CD8-positive, alpha-beta memory T cell (primary cell): ENCODE results near the gene CXCL14. TPM values are rescaled to one million over a fixed set of nuclear protein-coding genes. Genes with fewer than 3 reads are reported as not detected.

ENCODE experiments used
- CTCF ChIA-PET: fragments of 350-600 bp; sonication (Branson Sonifier 250); formaldehyde crosslinking; loops from one replicate; lab custom pipeline; 2021; ENCODE audit warnings: antibody characterized with exemption; lab: Charles Lee
- POLR2A ChIA-PET: fragments of 350-600 bp; sonication (Branson Sonifier 250); formaldehyde crosslinking; loops from one replicate; lab custom pipeline; 2021; ENCODE audit warnings: antibody characterized with exemption; lab: Charles Lee
- DNase-seq, 5 donors: peaks; one replicate each; pipeline versions ENCODE4 v3.0.0 to v3.0.0-alpha.2; 2020 to 2022; ENCODE audit warnings: mixed read lengths in 1 of 5
- H3K27ac ChIP-seq: one replicate; pipeline ENCODE4 v1.7.0; 2013; ENCODE audit warnings: low read depth, mild to moderate bottlenecking, low read length, moderate library complexity
- H3K27me3 ChIP-seq: 2 replicates; pipeline ENCODE4 v1.7.0; 2013; ENCODE audit warnings: low read length, mild to moderate bottlenecking; ENCODE audit not compliant: insufficient read depth, poor library complexity, severe bottlenecking
- H3K36me3 ChIP-seq: 2 replicates; pipeline ENCODE4 v1.7.0; 2013; ENCODE audit warnings: mild to moderate bottlenecking, low read length, moderate library complexity; ENCODE audit not compliant: insufficient read depth
- H3K4me1 ChIP-seq: 2 replicates; pipeline ENCODE4 v1.7.0; 2013; ENCODE audit warnings: mild to moderate bottlenecking, low read length, moderate library complexity; ENCODE audit not compliant: insufficient read depth
- H3K4me3 ChIP-seq: 2 replicates; pipeline ENCODE4 v1.7.0; 2013; ENCODE audit warnings: mild to moderate bottlenecking, low read length
- H3K9me3 ChIP-seq: 2 replicates; pipeline ENCODE4 v1.7.0; 2013; ENCODE audit warnings: mild to moderate bottlenecking, low read length
- H3K27ac Mint-ChIP-seq, 8 donors: one replicate each; pipeline ENCODE4 v1.8.0; 2020 to 2021; ENCODE audit warnings: mixed read lengths in 8 of 8, mild to moderate bottlenecking in 6 of 8, inconsistent platforms in 3 of 8, moderate library complexity in 3 of 8
- H3K27me3 Mint-ChIP-seq, 2 donors: one replicate each; pipeline ENCODE4 v1.8.0; 2020 to 2021; ENCODE audit warnings: mixed read lengths in 2 of 2, mild to moderate bottlenecking in 1 of 2, moderate library complexity in 1 of 2
- H3K36me3 Mint-ChIP-seq, 3 donors: one replicate each; pipeline ENCODE4 v1.8.0; 2020 to 2021; ENCODE audit warnings: mixed read lengths in 3 of 3, inconsistent platforms in 1 of 3, mild to moderate bottlenecking in 1 of 3
- H3K4me1 Mint-ChIP-seq, 3 donors: one replicate each; pipeline ENCODE4 v1.8.0; 2020 to 2021; ENCODE audit warnings: mixed read lengths in 3 of 3, inconsistent platforms in 1 of 3, mild to moderate bottlenecking in 1 of 3
- H3K4me3 Mint-ChIP-seq, 7 donors: one replicate each; pipeline ENCODE4 v1.8.0; 2020 to 2021; ENCODE audit warnings: mixed read lengths in 7 of 7, mild to moderate bottlenecking in 6 of 7, moderate library complexity in 4 of 7, inconsistent platforms in 2 of 7
- H3K9me3 Mint-ChIP-seq, 5 donors: one replicate each; pipeline ENCODE4 v1.8.0; 2020 to 2022; ENCODE audit warnings: mixed read lengths in 5 of 5, mild to moderate bottlenecking in 3 of 5, moderate library complexity in 2 of 5, inconsistent platforms in 1 of 5
- polyA plus RNA-seq: library from polyadenylated mRNA; unstranded; fragments of 300-500 nt; fragmentation: Illumina TruSeq; gene quantifications from one replicate; pipeline ENCODE4 v1.2.3, GENCODE V29; 2021
- total RNA-seq, 2 experiments: library from RNA; stranded (reverse); gene quantifications; one replicate each; pipeline ENCODE4 v1.2.3, GENCODE V29; 2021

Gene CXCL14
- total and polyA plus RNA-seq, 3 experiments from 2014 or later = not detected

GRCh38 chr5:135553688-135554462 is 24.9 kb downstream of the CXCL14 start:
- POLR2A ChIA-PET = no interaction called here
- Mint-ChIP-seq H3K27ac (no peak overlapping the region), H3K27me3 (peaks cover 31 to 76% of the 10 kb centered on the region in 2 donors), H3K4me1 (peaks cover 0 to 2% (median 0%) of the 10 kb centered on the region in 3 donors), H3K4me3 (no peak overlapping the region), H3K9me3 (peaks cover 0 to 4% (median 0%) of the 10 kb centered on the region in 5 donors), H3K36me3 (no peaks in the 10 kb centered on the region)
- Histone ChIP-seq H3K36me3 (no peaks in the 10 kb centered on the region), H3K4me1 (no peaks in the 10 kb centered on the region), H3K4me3 (no peak overlapping the region), H3K9me3 (no peaks in the 10 kb centered on the region), H3K27me3 (no peaks in the 10 kb centered on the region), H3K27ac (no peak overlapping the region)
- CTCF ChIA-PET = interaction anchor here (0.8 to 7.0 kb wide), 2 partner anchors 13 kb away, joined by 3 to 47 read pairs; no protein-coding TSS in a partner anchor
- DNase-seq = no peak

DNA sequence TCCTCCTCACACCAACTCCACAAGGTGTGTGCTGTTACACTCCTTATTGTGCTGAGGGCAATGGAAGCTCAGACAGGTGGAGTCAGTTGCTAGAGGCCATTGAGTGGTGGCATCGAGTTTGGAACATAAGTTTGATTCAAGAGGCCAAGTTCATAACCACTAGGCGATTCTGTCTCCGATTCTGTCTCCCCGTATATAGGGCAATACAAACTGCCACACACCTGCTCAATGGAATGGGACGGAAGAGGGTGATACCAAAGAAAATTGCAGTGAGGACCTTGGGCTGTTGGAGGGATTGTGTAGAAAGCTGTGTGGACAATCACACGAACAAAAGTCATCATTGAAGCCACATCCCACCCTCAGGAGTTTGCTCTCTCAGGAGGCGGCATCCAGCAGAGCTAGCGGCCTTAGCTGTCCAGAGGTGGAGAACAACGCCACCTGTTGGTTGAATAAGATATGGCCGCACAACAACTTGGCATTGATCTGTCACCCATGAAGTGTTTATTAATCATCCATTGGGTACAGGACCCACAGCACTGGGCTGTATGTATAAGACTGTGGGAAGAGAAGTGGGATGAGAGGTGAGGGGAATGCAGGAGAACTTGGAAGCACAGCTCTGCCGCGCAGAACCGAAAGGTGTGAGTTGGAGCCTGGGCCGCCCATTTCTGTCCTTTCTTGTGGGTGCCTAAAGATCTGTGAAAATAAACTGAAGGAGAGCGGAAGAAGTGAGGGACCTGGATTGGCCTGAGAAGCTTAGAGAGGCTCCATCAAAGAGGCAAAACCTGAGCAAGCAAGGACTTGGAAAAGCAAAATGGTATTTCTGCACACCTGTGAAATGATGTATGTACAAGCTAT is 27.0 kb downstream of the CXCL14 start:
- H3K27me3 ChIP-seq = no peaks in the 10 kb centered on the region
- no peak overlapping the region for H3K27ac ChIP-seq
- no peak overlapping the region for H3K4me3 Mint-ChIP-seq
- H3K36me3 Mint-ChIP-seq = no peaks in the 10 kb centered on the region
- CTCF ChIA-PET = interaction anchor here (0.7 to 7.0 kb wide), 11 partner anchors 9 to 94 kb away, joined by 3 to 47 read pairs (median 4); no protein-coding TSS in a partner anchor
- H3K4me3 ChIP-seq = no peak overlapping the region
- H3K4me1 ChIP-seq = no peaks in the 10 kb centered on the region
- H3K27ac Mint-ChIP-seq = no peak overlapping the region
- peaks cover 33 to 78% of the 10 kb centered on the region in 2 donors for H3K27me3 Mint-ChIP-seq
- DNase-seq = peak; percentile 16 to 55 (median 19)
- POLR2A ChIA-PET = no interaction called here
- no peaks in the 10 kb centered on the region for H3K36me3 ChIP-seq
- H3K4me1 Mint-ChIP-seq = peaks cover 0 to 2% (median 0%) of the 10 kb centered on the region in 3 donors
- no peaks in the 10 kb centered on the region for H3K9me3 ChIP-seq
- H3K9me3 Mint-ChIP-seq = no peaks in the 10 kb centered on the region

- Histone ChIP-seq H3K27ac (no peak overlapping the region), H3K9me3 (no peaks in the 10 kb centered on the region), H3K36me3 (no peaks in the 10 kb centered on the region), H3K4me3 (no peak overlapping the region), H3K27me3 (peaks cover 6% of the 10 kb centered on the region), H3K4me1 (peaks cover 5% of the 10 kb centered on the region)
- Mint-ChIP-seq H3K27me3 (peaks cover 50 to 85% of the 10 kb centered on the region in 2 donors), H3K4me3 (no peak overlapping the region), H3K9me3 (no peaks in the 10 kb centered on the region), H3K4me1 (peaks cover 1 to 7% (median 5%) of the 10 kb centered on the region in 3 donors), H3K27ac (no peak overlapping the region), H3K36me3 (no peaks in the 10 kb centered on the region)
- POLR2A ChIA-PET = no interaction called here
- CTCF ChIA-PET = interaction anchor here (1.8 to 7.0 kb wide), 2 partner anchors 13 to 17 kb away, joined by 6 to 47 read pairs; no protein-coding TSS in a partner anchor
- no peak for DNase-seq
Measured at GRCh38 chr5:135549413-135549812, 29.4 kb downstream of the CXCL14 start.

DNA sequence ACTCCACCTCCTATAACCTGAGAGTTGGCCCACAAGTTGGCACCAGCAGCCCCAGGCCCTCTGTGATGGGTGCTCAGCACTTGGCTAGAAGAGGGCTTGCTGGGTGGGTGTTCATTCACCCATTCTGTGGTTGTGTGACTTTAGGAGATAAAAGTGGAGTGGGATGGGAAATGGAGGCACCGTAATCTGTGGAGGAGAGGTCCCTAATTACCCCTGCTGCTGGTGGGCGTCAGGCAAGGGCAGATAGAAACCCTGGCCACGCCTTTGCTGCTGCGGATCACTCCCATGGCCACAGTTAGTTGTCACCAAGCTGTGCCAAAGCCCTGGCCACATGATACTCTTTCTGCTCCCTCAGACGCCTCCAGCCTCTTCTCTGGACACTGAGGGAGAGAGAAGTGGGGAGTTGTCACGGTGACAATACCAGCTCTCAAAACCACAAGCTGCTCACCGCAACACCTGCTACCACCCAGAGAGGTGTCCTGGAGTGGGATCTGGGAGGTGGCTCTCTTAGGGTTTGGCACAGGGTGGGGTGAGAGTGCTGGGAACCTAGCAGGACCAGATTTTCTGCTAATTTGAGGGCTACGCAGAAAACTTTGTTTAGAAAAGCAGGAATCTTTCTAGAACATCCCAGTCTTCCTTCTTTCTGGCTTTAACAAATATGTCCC is 31.1 kb downstream of the CXCL14 start:
- peaks cover 0 to 2% (median 0%) of the 10 kb centered on the region in 3 donors for H3K36me3 Mint-ChIP-seq
- H3K9me3 ChIP-seq = no peaks in the 10 kb centered on the region
- POLR2A ChIA-PET = no interaction called here
- H3K9me3 Mint-ChIP-seq = no peaks in the 10 kb centered on the region
- peaks cover 12% of the 10 kb centered on the region for H3K4me1 ChIP-seq
- no peak for DNase-seq
- no peak overlapping the region for H3K4me3 Mint-ChIP-seq
- H3K4me1 Mint-ChIP-seq = peaks cover 13 to 19% (median 15%) of the 10 kb centered on the region in 3 donors
- no peak overlapping the region for H3K4me3 ChIP-seq
- H3K27me3 ChIP-seq = peaks cover 6% of the 10 kb centered on the region
- H3K27ac Mint-ChIP-seq = no peak overlapping the region
- H3K27me3 Mint-ChIP-seq = peaks cover 56 to 88% of the 10 kb centered on the region in 2 donors
- H3K36me3 ChIP-seq = no peaks in the 10 kb centered on the region
- CTCF ChIA-PET = interaction anchor here (1.6 to 1.8 kb wide), 2 partner anchors 15 to 18 kb away, joined by 4 to 6 read pairs; no protein-coding TSS in a partner anchor
- no peak overlapping the region for H3K27ac ChIP-seq

DNA sequence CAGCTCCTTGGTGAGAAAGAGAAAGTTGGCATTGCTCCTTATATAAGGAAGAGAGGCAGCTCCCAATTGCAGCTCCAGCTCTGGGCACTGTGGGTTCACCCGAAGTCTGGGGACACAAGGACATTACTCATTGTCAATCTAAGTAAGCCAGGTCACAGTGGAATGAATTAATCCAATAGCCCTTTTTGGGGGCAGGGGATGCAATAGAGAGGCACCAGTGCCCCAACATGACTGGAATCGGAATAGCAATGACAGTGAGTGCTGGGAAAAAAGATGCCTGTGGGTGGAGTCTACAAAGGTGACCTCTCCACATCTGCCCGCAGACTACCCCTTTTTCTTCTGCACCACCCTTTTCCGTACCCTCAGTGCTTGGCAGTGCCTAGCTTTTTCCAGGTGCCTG is 31.9 kb downstream of the CXCL14 start:
- DNase-seq = no peak
- Mint-ChIP-seq H3K27ac (no peak overlapping the region), H3K36me3 (peaks cover 0 to 2% (median 0%) of the 10 kb centered on the region in 3 donors), H3K27me3 (peaks cover 63 to 86% of the 10 kb centered on the region in 2 donors), H3K4me1 (peaks cover 14 to 25% (median 15%) of the 10 kb centered on the region in 3 donors), H3K9me3 (no peaks in the 10 kb centered on the region), H3K4me3 (peak overlapping the region in 2 of 7 donors; percentile 6 to 19)
- Histone ChIP-seq H3K27me3 (peaks cover 6% of the 10 kb centered on the region), H3K27ac (no peak overlapping the region), H3K4me3 (no peak overlapping the region), H3K4me1 (peaks cover 13% of the 10 kb centered on the region), H3K9me3 (no peaks in the 10 kb centered on the region), H3K36me3 (no peaks in the 10 kb centered on the region)
- CTCF ChIA-PET = interaction anchor here (1.6 kb wide), 1 partner anchor 19 kb away, joined by 4 read pairs; no protein-coding TSS in a partner anchor
- POLR2A ChIA-PET = no interaction called here

GRCh38 chr5:135546101-135546500 is 32.7 kb downstream of the CXCL14 start:
- Histone ChIP-seq H3K27me3 (peaks cover 6% of the 10 kb centered on the region), H3K9me3 (no peaks in the 10 kb centered on the region), H3K27ac (no peak overlapping the region), H3K4me1 (peaks cover 13% of the 10 kb centered on the region), H3K4me3 (no peak overlapping the region), H3K36me3 (no peaks in the 10 kb centered on the region)
- Mint-ChIP-seq H3K27me3 (peaks cover 58 to 89% of the 10 kb centered on the region in 2 donors), H3K36me3 (peaks cover 0 to 2% (median under 1%) of the 10 kb centered on the region in 3 donors), H3K27ac (no peak overlapping the region), H3K9me3 (no peaks in the 10 kb centered on the region), H3K4me1 (peaks cover 13 to 28% (median 14%) of the 10 kb centered on the region in 3 donors), H3K4me3 (peak overlapping the region in 2 of 7 donors; percentile 51 to 57)
- no peak for DNase-seq
- CTCF ChIA-PET = interaction anchor here (1.6 kb wide), 1 partner anchor 20 kb away, joined by 4 read pairs; no protein-coding TSS in a partner anchor
- POLR2A ChIA-PET = no interaction called here

DNA sequence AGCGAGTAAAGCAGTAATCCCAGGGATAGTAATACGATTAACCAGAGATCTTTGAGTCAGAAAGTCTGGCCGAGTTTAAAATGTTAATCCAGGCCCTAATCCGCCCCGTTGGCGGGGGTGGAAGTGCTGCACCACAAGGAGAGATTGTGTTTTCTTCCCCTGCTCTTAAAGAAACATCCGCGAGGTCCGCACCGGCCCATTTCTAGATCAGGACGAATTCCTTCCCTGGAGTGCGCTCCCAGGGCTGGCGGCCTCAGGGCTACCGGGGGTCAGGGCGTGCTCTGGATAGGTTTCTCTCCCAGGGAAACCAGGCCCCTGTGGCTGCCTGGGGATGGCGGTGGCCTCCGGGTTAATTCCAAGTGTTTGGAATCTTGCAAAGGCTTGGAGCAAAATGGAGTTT is 33.7 kb downstream of the CXCL14 start:
- Mint-ChIP-seq H3K4me3 (peak overlapping the region; percentile 70 to 92 (median 89)), H3K27me3 (peaks cover 55 to 91% of the 10 kb centered on the region in 2 donors), H3K9me3 (no peaks in the 10 kb centered on the region), H3K36me3 (peaks cover 0 to 2% (median 1%) of the 10 kb centered on the region in 3 donors), H3K4me1 (peaks cover 13 to 28% (median 14%) of the 10 kb centered on the region in 3 donors), H3K27ac (no peak overlapping the region)
- Histone ChIP-seq H3K36me3 (no peaks in the 10 kb centered on the region), H3K27me3 (peaks cover 6% of the 10 kb centered on the region), H3K9me3 (no peaks in the 10 kb centered on the region), H3K4me3 (no peak overlapping the region), H3K27ac (no peak overlapping the region), H3K4me1 (peaks cover 13% of the 10 kb centered on the region)
- CTCF ChIA-PET = no interaction called here
- POLR2A ChIA-PET = no interaction called here
- no peak for DNase-seq
